Measurements from ENCODE around the gene MORC1. TPM values are rescaled to one million over a fixed set of nuclear protein-coding genes. Genes with fewer than 3 reads are reported as not detected.

MORC1 gene
- total RNA-seq, 1 experiment from 2014 or later = not detected

- no peak overlapping the region for H3K27ac Mint-ChIP-seq (ENCODE audit: unreplicated experiment)
These were observed 1.9 kb downstream of the MORC1 start for GRCh38 chr3:109116031-109116430.

GRCh38 chr3:109115451-109115850 lies 2.5 kb downstream of the MORC1 start:
- BruUV-seq (replicated peaks) = no TSS peak
- H3K4me3 Mint-ChIP-seq (ENCODE audit: unreplicated experiment) = no peak overlapping the region
- H3K9me3 Mint-ChIP-seq (ENCODE audit: unreplicated experiment) = no peaks in the 10 kb centered on the region
- no peaks in the 10 kb centered on the region for H3K36me3 Mint-ChIP-seq (ENCODE audit: insufficient read depth, unreplicated experiment)
- H3K4me1 Mint-ChIP-seq (ENCODE audit: low read depth, unreplicated experiment) = no peaks in the 10 kb centered on the region
- H3K27me3 Mint-ChIP-seq (ENCODE audit: insufficient read depth, unreplicated experiment) = no peaks in the 10 kb centered on the region
- no peak overlapping the region for H3K4me3 ChIP-seq (ENCODE audit: low read depth, low read length)
- no peak for TF ChIP-seq CTCF (IDR thresholded peaks at IDR 0.05; ENCODE audit: insufficient read depth in 1 of 2, low read depth in 1 of 2, low read length in 1 of 2, severe bottlenecking in 1 of 2, unreplicated experiment in 1 of 2)
- CTCF ChIA-PET = no interaction called here
- DNase-seq = no peak
- no peaks in the 10 kb centered on the region for H3K4me1 ChIP-seq
- no peaks in the 10 kb centered on the region for H3K9me3 ChIP-seq
- POLR2A ChIA-PET = no interaction called here
- H3K27ac Mint-ChIP-seq (ENCODE audit: unreplicated experiment) = no peak overlapping the region
- H3K36me3 ChIP-seq (ENCODE audit: control insufficient read depth, insufficient read depth, low read length) = no peaks in the 10 kb centered on the region
- intact Hi-C loops (cut with micrococcal nuclease; ENCODE audit: unreplicated experiment) = no loop called here
- H3K27me3 ChIP-seq (replicated peaks; ENCODE audit: control insufficient read depth, insufficient read depth, low read length) = no peaks in the 10 kb centered on the region

More at GRCh38 chr3:109116031-109116430, 1.9 kb downstream of the MORC1 start:
- no peaks in the 10 kb centered on the region for H3K36me3 Mint-ChIP-seq (ENCODE audit: insufficient read depth, unreplicated experiment)
- no TSS peak for BruUV-seq (replicated peaks)
- no peaks in the 10 kb centered on the region for H3K27me3 ChIP-seq (replicated peaks; ENCODE audit: control insufficient read depth, insufficient read depth, low read length)
- H3K4me3 Mint-ChIP-seq (ENCODE audit: unreplicated experiment) = no peak overlapping the region
- TF ChIP-seq CTCF (IDR thresholded peaks at IDR 0.05; ENCODE audit: insufficient read depth in 1 of 2, low read depth in 1 of 2, low read length in 1 of 2, severe bottlenecking in 1 of 2, unreplicated experiment in 1 of 2) = no peak
- DNase-seq = no peak
- no peaks in the 10 kb centered on the region for H3K4me1 Mint-ChIP-seq (ENCODE audit: low read depth, unreplicated experiment)
- ChIA-PET POLR2A (no interaction called here), CTCF (no interaction called here)
- H3K4me1 ChIP-seq = no peaks in the 10 kb centered on the region
- intact Hi-C loops (cut with micrococcal nuclease; ENCODE audit: unreplicated experiment) = no loop called here
- H3K9me3 ChIP-seq = no peaks in the 10 kb centered on the region
- no peaks in the 10 kb centered on the region for H3K27me3 Mint-ChIP-seq (ENCODE audit: insufficient read depth, unreplicated experiment)
- no peaks in the 10 kb centered on the region for H3K9me3 Mint-ChIP-seq (ENCODE audit: unreplicated experiment)
- H3K36me3 ChIP-seq (ENCODE audit: control insufficient read depth, insufficient read depth, low read length) = no peaks in the 10 kb centered on the region
- no peak overlapping the region for H3K4me3 ChIP-seq (ENCODE audit: low read depth, low read length)

- H3K27ac Mint-ChIP-seq (ENCODE audit: unreplicated experiment) = no peak overlapping the region
- DNase-seq = no peak
- H3K4me1 Mint-ChIP-seq (ENCODE audit: low read depth, unreplicated experiment) = no peaks in the 10 kb centered on the region
- intact Hi-C loops (cut with micrococcal nuclease; ENCODE audit: unreplicated experiment) = no loop called here
- TF ChIP-seq CTCF (IDR thresholded peaks at IDR 0.05; ENCODE audit: insufficient read depth in 1 of 2, low read depth in 1 of 2, low read length in 1 of 2, severe bottlenecking in 1 of 2, unreplicated experiment in 1 of 2) = no peak
- no peaks in the 10 kb centered on the region for H3K9me3 Mint-ChIP-seq (ENCODE audit: unreplicated experiment)
- POLR2A ChIA-PET = no interaction called here
- no peak overlapping the region for H3K4me3 Mint-ChIP-seq (ENCODE audit: unreplicated experiment)
- Histone ChIP-seq H3K4me3 (ENCODE audit: low read depth, low read length) (no peak overlapping the region), H3K36me3 (ENCODE audit: control insufficient read depth, insufficient read depth, low read length) (no peaks in the 10 kb centered on the region), H3K9me3 (no peaks in the 10 kb centered on the region), H3K4me1 (no peaks in the 10 kb centered on the region), H3K27me3 (replicated peaks; ENCODE audit: control insufficient read depth, insufficient read depth, low read length) (no peaks in the 10 kb centered on the region)
- H3K36me3 Mint-ChIP-seq (ENCODE audit: insufficient read depth, unreplicated experiment) = no peaks in the 10 kb centered on the region
- no TSS peak for BruUV-seq (replicated peaks)
- CTCF ChIA-PET = no interaction called here
- H3K27me3 Mint-ChIP-seq (ENCODE audit: insufficient read depth, unreplicated experiment) = no peaks in the 10 kb centered on the region
These were observed 3.2 kb downstream of the MORC1 start for GRCh38 chr3:109114746-109115145.
